Stimulated activated CD4-positive, alpha-beta T cell treated with anti-CD3 and anti-CD28 coated beads, Interleukin-15, amount 100 ng/mL, for 48 hours (primary cell): ENCODE measurements around the gene DIS3L2.
"Not testable (repeated sequence)": the region's sequence is repeated elsewhere in the genome, so short reads cannot be mapped to it uniquely, and the experiment has no call there.

ENCODE experiments used
- DNase-seq, 2 donors: peaks; one replicate each; pipeline ENCODE4 v3.0.0-alpha.2; 2020; ENCODE audit warnings: low read depth in 2 of 2

DIS3L2 gene

GRCh38 chr2:231928901-231929725 lies 32.4 kb upstream of the DIS3L2 start:
- no peak for DNase-seq

GRCh38 chr2:231929961-231930592 lies 31.4 kb upstream of the DIS3L2 start:
- peak in 1 of 2 donors; percentile 29 for DNase-seq

DNA sequence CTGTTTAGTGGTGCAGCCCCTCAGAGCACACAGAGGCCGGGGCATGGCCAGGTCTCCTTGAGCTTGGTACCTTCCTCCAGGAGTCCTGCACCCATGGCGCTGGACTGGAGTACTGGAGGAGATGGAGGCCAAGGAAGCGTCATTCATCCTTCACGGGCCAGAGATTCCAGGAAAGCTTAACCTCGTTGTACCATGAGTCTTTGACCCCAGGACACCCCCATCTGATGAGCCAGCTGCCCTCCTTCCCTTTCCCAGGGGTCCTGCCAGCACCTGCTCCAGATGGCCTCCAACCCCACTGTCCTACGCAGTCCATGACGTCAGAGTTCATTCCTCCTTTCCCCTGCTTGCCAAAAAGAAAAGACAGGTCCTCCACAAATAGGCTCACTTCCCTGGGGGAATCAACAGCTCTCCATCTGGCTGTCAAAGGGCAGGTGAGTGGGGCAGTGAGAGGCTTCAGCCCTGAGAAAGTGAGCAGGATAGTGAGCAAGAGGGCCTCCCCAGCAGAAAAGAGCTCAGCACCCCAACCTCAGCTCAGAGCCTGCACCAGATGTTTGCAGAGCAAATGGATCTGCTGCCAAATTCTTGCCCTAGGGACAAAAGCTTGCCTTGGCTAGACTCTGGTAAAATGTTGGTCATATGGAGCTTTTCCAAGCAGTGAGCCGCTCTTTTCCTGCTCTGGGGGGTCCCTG lies 30.8 kb upstream of the DIS3L2 start:
- no peak for DNase-seq

- no peak for DNase-seq
Measured at GRCh38 chr2:231931481-231931915, 30.0 kb upstream of the DIS3L2 start.

- DNase-seq = no peak
Measured at GRCh38 chr2:231932711-231932970, 28.9 kb upstream of the DIS3L2 start.

DNA sequence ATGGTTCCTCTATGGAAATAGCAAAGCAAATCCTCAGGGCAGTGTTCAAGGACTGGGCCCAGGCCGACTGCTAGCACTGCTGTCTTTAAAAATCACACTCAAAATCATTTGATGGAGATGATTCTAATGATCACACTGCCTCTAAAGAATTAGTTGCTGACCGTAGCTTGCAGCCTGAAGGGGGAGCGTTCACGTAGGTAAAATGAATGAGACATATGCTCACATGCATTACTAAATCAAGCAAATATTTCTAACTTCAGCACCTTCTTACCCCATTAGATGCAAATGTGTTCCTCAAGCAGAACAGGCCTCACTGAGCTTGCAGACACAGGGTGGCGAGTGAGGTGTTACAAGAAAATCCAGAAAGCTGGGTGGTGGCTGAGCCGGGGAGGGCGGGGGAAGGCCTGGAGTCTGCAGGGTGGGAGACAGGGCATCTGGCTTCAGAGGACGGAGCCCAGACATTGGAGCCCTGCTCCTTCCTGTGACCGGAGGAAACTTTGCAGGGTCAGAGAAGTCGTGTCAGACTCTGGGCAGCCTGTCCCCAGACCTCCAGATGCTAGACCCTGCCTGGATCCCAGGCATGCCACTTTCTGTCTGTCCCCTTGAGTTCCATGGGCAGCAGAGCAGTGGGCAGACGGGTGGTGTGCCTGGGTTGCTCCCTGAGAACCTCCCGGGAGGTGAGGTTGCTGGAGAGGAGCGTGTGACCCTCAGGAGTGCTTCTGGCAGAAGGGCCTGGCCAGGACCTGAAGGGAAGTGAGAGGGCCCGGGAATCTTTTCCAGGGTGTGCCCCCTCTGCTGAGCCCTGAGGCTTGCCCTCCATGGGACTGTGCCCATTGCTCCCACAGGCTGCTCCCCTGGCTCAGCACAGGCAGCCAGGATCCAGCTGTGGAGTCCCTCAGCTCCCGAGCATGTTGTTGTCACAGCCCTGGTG lies 28.3 kb upstream of the DIS3L2 start:
- DNase-seq = no peak

GRCh38 chr2:231933916-231934401 lies 27.6 kb upstream of the DIS3L2 start:
- no peak for DNase-seq

- DNase-seq = no peak
Measured at GRCh38 chr2:231934441-231935206, 26.9 kb upstream of the DIS3L2 start.

- no peak for DNase-seq
Measured at GRCh38 chr2:231935207-231935524, 26.3 kb upstream of the DIS3L2 start.

DNA sequence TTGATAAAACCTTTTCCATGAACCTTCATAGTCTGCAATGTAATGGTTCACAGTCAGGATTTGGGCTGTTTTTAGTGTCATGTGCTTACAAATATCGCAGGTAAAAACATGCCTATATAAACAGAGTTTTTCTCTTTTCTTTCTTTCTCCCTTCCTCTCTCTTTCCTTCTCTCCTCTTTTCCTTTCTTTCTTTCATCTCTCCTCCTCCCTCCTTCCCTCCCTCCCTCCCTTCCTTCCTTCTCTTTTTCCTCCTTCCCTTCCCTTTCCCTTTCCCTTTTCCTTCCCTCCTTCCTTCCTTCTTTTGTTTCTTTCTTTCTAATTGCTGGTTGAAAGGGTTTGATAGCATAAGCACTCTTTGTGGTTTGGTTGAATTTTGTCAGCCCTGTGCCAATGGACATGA lies 25.7 kb upstream of the DIS3L2 start:
- no peak for DNase-seq

- no peak for DNase-seq
Measured at GRCh38 chr2:231936491-231936890, 25.0 kb upstream of the DIS3L2 start.

GRCh38 chr2:231937057-231937456 lies 24.5 kb upstream of the DIS3L2 start:
- DNase-seq = no peak

DNA sequence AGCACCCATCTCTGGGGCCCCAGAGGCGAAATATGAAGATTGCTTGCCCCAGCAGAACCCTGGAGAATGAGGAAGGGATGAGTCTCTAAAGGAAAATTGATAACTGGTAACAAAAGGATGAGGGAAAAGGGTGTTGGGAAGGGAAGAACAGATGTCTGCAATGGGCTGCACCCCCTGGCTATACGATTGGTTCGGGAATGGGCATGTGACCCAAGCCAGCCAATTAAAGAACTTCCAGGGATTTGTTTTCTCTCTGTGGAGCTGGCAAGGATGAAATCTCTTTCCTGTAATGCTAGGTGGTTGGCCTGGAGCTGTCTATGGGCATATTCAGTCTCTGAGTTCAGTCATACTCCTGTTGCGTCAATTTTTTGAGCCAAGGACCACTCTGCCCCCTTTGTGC lies 22.5 kb upstream of the DIS3L2 start:
- DNase-seq = no peak

- no peak for DNase-seq
Measured at GRCh38 chr2:231940795-231941194, 20.7 kb upstream of the DIS3L2 start.

GRCh38 chr2:231941673-231942072 lies 19.8 kb upstream of the DIS3L2 start:
- no peak for DNase-seq

GRCh38 chr2:231942180-231942579 lies 19.3 kb upstream of the DIS3L2 start:
- DNase-seq = no peak

- DNase-seq = no peak
Measured at GRCh38 chr2:231946241-231946814, 15.2 kb upstream of the DIS3L2 start.

DNA sequence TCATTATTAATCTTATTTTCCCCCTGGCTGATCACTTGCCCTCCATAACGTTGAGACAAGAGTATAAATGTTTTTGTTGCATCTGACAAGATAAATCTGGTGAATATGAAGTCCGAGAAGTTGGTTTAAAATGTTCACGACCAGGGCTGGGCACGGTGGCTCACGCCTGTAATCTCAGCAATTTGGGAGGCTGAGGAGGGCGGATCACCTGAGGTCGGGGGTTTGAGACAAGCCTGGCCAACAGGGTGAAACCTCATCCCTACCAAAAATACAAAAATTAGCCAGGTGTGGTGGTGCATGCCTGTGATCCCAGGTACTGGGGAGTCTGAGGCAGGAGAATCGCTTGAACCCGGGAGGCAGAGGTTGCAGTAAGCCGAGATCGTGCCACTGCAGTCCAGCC lies 14.4 kb upstream of the DIS3L2 start:
- not testable (repeated sequence) for DNase-seq

GRCh38 chr2:231947694-231948093 lies 13.8 kb upstream of the DIS3L2 start:
- no peak for DNase-seq

GRCh38 chr2:231951452-231952035 lies 10.0 kb upstream of the DIS3L2 start:
- no peak for DNase-seq
